PC-3 (cell line): ENCODE measurements around the gene BMP4.

Experiments
- CTCF ChIP-seq: fragments of 300-600 bp; sonication (generic); conservative IDR thresholded peaks from 2 replicates; pipeline ENCODE4 v1.5.1; 2017; ENCODE audit warnings: antibody characterized with exemption, low read depth, mild to moderate bottlenecking, low read length
- EZH2 ChIP-seq: fragments of 300-600 bp; sonication (generic); IDR thresholded peaks from one replicate; pipeline ENCODE4 v1.6.1; 2017; ENCODE audit warnings: antibody characterized with exemption, mild to moderate bottlenecking, low read length; ENCODE audit not compliant: unreplicated experiment

- TF ChIP-seq CTCF (no peak), EZH2 (no peak)
These were observed 40.4 kb downstream of the BMP4 start for GRCh38 chr14:53916239-53916638.
